Ramos (cell line): Measurements from ENCODE around the gene ZNF76.

Experiments used
- in situ Hi-C: fragments of 300-500 bp; cut with MboI; formaldehyde crosslinking; loops from one replicate; pipeline ENCODE4 v1.14.3; 2022; ENCODE audit warnings: low sequenced_read_pairs; ENCODE audit not compliant: unreplicated experiment

Gene ZNF76

GRCh38 chr6:35259194-35259947, at the start of gene ZNF76:
Gene ZNF76, plus strand, starts transcription at chr6:35259735. Its CDS starts 21,417 bp downstream, at chr6:35281152.
- in situ Hi-C loops: no loop called here

- in situ Hi-C loops: no loop called here
These were observed 46.2 kb upstream of the ZNF76 start for GRCh38 chr6:35213298-35213791.

- in situ Hi-C loops: no loop called here
These were observed 45.4 kb upstream of the ZNF76 start, which contains the start of gene SCUBE3 for GRCh38 chr6:35213824-35214756. Gene SCUBE3, plus strand, starts transcription at chr6:35213956. Its CDS starts 463 bp downstream, at chr6:35214419.

GRCh38 chr6:35214869-35215664, 44.5 kb upstream of the ZNF76 start:
- in situ Hi-C loops: no loop called here

GRCh38 chr6:35215665-35216411, 43.7 kb upstream of the ZNF76 start:
- in situ Hi-C loops: no loop called here

GRCh38 chr6:35216412-35216732, 43.2 kb upstream of the ZNF76 start:
- in situ Hi-C loops: no loop called here

- in situ Hi-C loops: no loop called here
These were observed 42.4 kb upstream of the ZNF76 start for GRCh38 chr6:35216851-35217811.

GRCh38 chr6:35218021-35218420, 41.5 kb upstream of the ZNF76 start:
- in situ Hi-C loops: no loop called here

GRCh38 chr6:35218456-35218855, 41.1 kb upstream of the ZNF76 start:
- in situ Hi-C loops: no loop called here

- in situ Hi-C loops: no loop called here
These were observed 39.7 kb upstream of the ZNF76 start for GRCh38 chr6:35219683-35220326.

GRCh38 chr6:35220711-35221110, 38.8 kb upstream of the ZNF76 start:
- in situ Hi-C loops: no loop called here

- in situ Hi-C loops: no loop called here
These were observed 36.1 kb upstream of the ZNF76 start for GRCh38 chr6:35223396-35223795.

GRCh38 chr6:35224720-35225119, 34.8 kb upstream of the ZNF76 start:
- in situ Hi-C loops: no loop called here

GRCh38 chr6:35228481-35228880, 31.1 kb upstream of the ZNF76 start:
- in situ Hi-C loops: no loop called here

- in situ Hi-C loops: no loop called here
These were observed 30.2 kb upstream of the ZNF76 start for GRCh38 chr6:35229304-35229703.

GRCh38 chr6:35230498-35230897, 29.0 kb upstream of the ZNF76 start:
- in situ Hi-C loops: no loop called here

- in situ Hi-C loops: no loop called here
These were observed 28.6 kb upstream of the ZNF76 start for GRCh38 chr6:35230950-35231349.

- in situ Hi-C loops: no loop called here
These were observed 28.0 kb upstream of the ZNF76 start for GRCh38 chr6:35231563-35231962.
